OCI-M1 (cell line): ENCODE results near the gene MTSS2.
"Not testable (repeated sequence)": the region's sequence is repeated elsewhere in the genome, so short reads cannot be mapped to it uniquely, and the experiment has no call there.

Experiments used
- DNase-seq: peaks from one replicate; lab custom pipeline; 2025; lab: John Stamatoyannopoulos, UW

Gene MTSS2

DNA sequence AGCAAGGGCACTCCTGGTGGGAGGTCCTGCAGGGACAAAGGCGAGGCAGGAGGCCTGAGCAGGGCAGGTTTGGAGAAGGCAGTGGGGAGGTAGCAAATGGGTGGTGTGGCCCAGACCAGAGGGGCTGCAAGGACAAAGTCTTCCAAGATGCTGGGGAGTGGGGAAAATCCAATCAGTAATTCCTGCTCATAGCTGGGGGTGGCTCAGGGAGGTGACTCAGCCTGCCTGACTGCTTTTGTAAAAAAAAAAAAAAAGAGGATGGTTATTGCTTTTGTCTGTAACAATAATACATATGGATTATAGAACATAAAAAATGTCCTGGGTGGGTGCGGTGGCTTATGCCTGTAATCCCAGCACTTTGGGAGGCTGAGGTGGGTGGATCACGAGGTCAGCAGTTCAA, 34.3 kb downstream of the MTSS2 start:
- DNase-seq, result no peak

DNA sequence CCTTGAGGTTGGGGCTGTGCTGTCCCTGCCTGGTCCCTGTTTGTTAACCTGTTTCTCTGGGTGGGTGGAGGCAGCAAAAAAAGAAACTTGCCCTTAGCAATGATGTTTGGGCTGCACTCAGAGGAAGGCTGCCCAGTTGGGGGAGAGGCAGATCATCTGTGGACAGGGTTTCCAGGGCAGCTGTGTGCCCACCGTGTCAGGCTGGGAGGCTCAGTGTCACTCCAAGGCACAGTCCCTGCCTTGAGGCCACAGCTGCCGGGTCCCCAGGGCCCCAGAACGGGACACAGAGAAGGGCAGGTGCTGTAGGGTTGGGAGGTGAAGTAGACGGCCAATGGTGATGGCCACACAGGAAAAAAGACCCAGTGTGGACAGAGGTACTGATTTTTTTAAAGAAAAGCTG, 35.6 kb downstream of the MTSS2 start:
- DNase-seq, result no peak

DNA sequence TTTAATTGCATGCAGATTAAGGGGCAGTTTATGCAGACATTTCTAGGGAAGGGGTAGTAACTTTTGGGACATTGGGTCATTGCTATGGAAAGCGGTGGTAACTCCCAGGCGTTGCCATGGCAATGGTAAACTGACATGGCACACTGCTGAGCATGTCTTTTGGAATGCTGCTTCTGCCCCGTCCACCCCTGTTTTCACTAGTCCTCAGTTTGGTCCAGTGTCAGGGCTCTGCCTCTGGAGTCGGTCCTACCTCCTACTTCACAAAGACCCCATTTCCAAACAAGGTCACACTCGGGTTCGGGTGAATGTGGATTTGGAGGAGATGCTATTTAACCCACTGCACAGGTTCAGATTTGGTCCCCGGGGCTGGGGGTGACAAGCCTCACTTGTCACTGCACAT, 36.6 kb downstream of the MTSS2 start:
- no peak for DNase-seq

DNA sequence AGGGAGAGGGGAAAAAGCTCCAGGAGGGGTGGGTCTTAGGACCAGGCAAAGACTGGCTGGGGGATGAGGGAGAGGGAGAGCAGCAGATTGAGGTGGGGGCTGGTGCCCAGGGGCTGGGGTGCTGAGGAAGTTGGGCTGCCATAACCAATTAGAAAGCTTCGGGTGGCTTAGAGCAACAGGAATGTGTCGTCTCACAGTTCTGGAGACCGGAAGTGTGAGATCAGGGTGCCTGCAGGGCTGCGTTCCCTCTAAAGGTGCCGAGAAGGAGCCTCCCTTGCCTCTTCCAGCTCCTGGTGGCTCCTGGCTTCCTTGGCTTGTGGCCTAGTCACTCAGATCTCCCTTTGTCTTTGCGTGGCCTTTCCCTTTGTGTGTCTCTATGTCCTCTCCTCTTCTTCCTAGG, 37.2 kb downstream of the MTSS2 start:
- DNase-seq, result no peak

DNA sequence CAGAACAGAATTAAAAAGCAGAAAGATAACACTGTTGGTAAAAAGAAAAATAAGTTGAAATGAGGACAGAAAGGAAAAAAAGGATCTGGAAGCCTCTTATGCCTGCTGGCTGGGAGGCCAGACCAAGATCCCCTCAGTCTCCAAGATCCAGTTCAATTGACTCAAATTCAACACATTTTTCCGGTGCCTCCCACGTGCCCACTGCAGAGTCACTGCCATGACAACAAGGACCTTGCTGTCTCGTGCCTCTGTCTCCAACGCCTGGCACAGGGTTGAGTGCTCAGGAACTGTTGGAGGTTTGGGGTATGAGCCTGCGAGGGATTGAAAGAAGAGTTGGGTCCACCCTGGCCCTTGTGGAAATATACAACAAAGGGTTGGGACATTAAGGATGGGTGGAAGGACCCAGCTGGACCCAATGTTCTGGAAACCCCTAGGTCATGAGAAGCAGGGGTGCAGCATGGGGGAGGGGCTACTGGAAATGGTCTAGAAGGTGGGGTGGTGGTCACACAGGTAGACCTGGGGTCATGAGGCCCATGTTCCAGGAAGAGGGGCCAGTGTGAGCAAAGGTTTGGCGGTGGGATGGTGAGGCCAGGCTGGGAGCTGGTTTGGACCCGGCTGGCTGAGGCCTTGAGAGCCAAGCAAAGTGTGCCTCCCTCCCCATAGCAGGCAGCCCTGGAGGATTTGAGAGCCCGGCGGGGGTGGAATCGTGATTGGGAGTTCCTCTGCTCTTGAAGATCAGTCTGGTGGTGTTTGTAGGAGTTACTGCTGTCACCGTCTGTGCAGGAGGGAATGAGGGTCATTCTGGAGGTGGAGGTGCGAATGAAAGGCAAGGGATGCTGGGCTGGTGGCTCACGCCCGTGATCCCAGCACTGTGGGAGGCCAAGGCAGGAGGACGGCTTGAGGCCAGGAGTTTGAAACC, 38.2 kb downstream of the MTSS2 start:
- DNase-seq, result no peak

DNA sequence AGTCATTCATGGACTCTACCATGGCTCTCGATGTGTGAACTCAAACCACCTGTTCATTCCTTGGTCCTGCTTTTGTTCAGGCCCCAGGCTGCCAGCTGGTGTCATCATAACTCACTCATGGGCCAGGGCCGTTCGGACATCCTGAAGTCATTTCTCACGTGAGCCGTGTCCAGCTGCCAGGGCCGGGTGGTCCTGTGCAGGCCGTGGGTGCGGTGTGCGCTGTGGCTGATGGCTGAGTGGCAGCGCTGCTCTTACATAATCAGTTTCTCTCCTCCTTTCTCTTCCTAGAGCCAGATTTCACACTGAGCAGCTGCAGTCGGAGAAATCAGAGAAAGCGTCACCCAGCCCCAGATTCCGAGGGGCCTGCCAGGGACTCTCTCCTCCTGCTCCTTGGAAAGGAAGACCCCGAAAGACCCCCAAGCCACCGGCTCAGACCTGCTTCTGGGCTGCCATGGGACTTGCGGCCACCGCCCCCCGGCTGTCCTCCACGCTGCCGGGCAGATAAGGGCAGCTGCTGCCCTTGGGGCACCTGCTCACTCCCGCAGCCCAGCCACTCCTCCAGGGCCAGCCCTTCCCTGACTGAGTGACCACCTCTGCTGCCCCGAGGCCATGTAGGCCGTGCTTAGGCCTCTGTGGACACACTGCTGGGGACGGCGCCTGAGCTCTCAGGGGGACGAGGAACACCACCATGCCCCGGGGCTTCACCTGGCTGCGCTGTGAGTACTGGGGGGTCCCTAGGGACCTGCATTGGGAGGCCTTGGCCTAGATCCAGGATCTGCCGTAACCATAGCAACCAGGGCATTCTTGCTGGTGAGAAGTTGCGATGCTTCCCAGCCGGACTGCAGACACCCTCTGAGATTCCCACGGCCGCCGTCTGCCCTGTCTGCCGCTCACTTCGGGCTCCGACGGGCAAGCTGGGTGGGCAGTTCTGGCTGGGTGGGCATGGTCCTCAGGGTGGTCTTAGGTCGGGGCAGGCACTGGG, 39.3 kb downstream of the MTSS2 start, which contains the start of gene IL34:
IL34 (plus strand) TSS at position 300 of the 982 bp plus-strand sequence; CDS start at position 689, 389 bp downstream.
- no peak for DNase-seq

DNA sequence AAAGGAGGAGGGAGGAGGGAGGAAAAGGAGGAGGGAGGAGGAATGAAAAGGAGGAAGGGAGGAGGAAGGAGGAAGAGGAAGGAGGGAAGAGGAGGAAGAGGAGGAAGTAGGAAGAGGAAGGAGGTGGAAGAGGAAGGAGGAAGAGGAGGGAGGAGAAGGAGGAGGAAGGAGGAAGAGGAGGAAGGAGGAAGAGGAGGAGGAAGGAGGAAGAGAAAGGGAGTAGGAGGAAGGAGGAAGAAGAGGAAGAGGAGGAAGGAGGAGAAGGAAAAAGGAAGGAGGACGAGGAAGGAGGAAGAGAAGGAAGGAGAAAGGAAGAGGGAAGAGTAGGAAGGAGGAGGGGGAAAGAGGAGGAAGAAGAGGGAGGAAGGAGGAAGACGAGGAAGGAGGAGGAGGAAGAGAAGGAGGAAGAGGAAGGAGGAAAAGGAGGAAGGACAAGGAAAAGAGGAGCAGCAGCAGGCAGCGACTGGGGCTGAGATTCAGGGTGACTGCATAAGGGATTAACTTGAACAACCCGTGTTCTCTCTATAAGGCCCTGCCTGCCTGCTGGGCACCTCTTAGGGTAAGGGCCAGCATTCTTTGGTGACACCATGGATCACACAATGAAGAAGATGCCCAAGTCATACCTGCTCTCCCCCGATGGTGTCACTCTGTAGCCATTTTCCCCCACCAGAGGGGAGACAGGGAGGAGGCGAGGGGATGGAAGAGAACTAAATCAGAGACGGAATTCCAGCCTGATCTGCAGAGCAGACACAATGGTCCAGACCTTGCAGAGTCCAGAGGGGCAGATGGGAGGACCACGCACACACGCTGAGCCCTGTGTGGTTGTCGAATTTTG, 40.9 kb downstream of the MTSS2 start:
- no peak for DNase-seq

DNA sequence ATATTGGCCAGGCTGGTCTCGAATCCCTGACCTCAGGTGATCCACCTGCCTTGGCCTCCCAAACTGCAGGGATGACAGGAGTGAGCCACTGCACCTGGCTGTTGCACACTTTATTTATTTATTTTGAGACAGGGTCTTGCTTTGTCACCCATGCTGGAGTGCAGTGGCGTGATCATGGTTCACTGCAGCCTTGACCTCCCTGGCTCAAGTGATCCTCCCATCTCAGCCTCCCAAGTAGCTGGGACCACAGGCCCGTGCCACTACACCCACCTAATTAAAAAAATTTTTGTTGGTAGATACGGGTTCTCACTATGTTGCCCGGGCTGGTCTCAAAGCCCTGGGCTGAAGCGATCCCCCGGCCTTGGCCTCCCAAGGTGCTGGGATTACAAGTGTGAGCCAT, 42.6 kb downstream of the MTSS2 start:
- not testable (repeated sequence) for DNase-seq

DNA sequence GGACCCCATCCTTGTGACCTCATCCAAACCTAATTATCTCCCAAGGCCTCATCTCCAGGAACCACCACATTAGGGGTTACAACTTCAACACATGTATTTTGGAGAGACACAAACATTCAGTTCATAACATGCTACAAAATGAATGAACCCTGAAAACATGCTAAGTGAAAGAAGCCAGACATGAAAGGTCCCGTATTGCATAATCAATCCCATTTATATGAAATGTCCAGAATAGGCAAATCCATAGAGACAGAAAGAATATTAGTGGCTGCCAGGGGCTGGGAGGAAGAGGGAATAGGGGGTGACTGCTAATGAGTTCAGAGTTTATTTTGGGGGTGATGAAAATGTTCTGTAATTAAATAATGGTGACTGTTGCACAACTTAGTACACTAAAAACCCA, 43.2 kb downstream of the MTSS2 start:
- no peak for DNase-seq

DNA sequence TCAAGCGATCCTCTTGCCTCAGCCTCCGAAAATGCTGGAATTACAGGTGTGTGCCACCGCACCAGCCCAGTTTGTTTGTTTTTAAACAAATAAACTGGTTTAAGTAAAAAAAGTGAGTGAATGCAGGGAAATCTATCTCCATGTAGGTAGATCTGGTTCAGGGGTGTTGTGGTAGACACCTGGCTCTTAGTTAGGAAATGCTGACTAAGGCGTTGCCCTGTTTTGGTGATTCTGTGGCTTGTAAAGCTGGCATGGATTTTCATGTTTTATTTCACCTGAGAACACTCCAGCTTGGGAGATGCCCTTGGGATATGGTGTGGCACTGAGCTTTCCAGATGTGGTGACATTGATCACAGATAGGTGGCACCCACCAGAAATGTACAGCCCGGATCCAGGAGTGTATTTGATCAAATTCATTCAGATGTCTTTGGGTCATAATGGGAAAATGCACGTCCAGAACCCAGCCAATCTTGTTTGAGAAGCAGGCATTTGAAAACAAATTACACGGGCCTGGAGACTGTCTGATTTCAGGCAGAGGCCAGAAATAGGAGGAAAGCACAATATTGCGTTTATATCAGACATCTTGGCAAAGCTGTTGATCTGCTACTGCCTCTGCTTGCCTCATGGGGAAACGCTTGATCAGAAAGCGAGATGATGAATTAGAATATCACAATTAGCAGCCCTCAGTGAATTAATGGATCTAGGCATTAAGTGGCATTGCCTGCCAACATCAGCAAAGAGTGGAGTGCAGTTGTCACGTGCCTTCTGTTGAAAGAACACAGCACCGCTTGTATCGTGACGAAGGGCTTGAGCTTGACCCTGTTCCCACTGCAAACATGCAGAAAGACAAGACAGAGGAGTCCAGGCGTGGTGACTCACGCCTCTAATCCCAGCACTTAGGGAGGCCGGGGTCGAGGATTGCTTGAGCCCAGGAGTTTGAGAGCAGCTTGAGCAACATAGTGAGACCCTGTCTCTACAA, 46.8 kb downstream of the MTSS2 start:
- no peak for DNase-seq
